Trophoblast cell (in vitro differentiated cells and primary cell): ENCODE data around the gene GPC4.

ENCODE experiments used
- DNase-seq, 2 donors: peaks; one replicate each; pipeline ENCODE4 v3.0.0-alpha.2; 2016
- H2AFZ ChIP-seq: 2 replicates; pipeline ENCODE4 v1.6.1; 2013; ENCODE audit warnings: low read length, moderate library complexity, mild to moderate bottlenecking; ENCODE audit not compliant: insufficient read depth, poor library complexity
- H2AK5ac ChIP-seq: 2 replicates; pipeline ENCODE4 v1.6.1; 2013; ENCODE audit warnings: mild to moderate bottlenecking, low read length
- H2BK120ac ChIP-seq: 2 replicates; pipeline ENCODE4 v1.6.1; 2013; ENCODE audit warnings: low read length, mild to moderate bottlenecking, moderate library complexity; ENCODE audit not compliant: insufficient read depth, poor library complexity
- H2BK12ac ChIP-seq: 2 replicates; pipeline ENCODE4 v1.6.1; 2013; ENCODE audit warnings: mild to moderate bottlenecking, low read length, moderate library complexity
- H2BK5ac ChIP-seq: 2 replicates; pipeline ENCODE4 v1.6.1; 2013; ENCODE audit warnings: low read length, low read depth, moderate library complexity, mild to moderate bottlenecking; ENCODE audit not compliant: poor library complexity
- H3K14ac ChIP-seq: 2 replicates; pipeline ENCODE4 v1.6.1; 2013; ENCODE audit warnings: mild to moderate bottlenecking, low read length
- H3K18ac ChIP-seq: 2 replicates; pipeline ENCODE4 v1.6.1; 2013; ENCODE audit warnings: mild to moderate bottlenecking, low read length
- H3K23ac ChIP-seq: 2 replicates; pipeline ENCODE4 v1.6.1; 2013; ENCODE audit warnings: low read length
- H3K27ac ChIP-seq: 2 replicates; pipeline ENCODE4 v1.5.1; 2013; ENCODE audit warnings: low read depth, mild to moderate bottlenecking, inconsistent platforms, low read length, moderate library complexity
- H3K27me3 ChIP-seq: 2 replicates; pipeline ENCODE4 v1.6.1; 2013; ENCODE audit warnings: inconsistent platforms, mild to moderate bottlenecking, low read length, moderate library complexity; ENCODE audit not compliant: insufficient read depth
- H3K36me3 ChIP-seq, 2 experiments: 1 replicate in 1 of 2; 2 replicates in 1 of 2; pipeline ENCODE4 v1.6.1; 2013; ENCODE audit warnings: low read length in 2 of 2, mild to moderate bottlenecking in 2 of 2, moderate library complexity in 1 of 2; ENCODE audit not compliant: insufficient read depth in 2 of 2, control insufficient read depth in 1 of 2
- H3K4ac ChIP-seq: 2 replicates; pipeline ENCODE4 v1.6.1; 2013; ENCODE audit warnings: low read depth, mild to moderate bottlenecking, low read length, moderate library complexity
- H3K4me1 ChIP-seq, 2 experiments: 1 replicate in 1 of 2; 2 replicates in 1 of 2; pipeline ENCODE4 v1.6.1; 2013; ENCODE audit warnings: low read length in 2 of 2, mild to moderate bottlenecking in 2 of 2, moderate library complexity in 1 of 2; ENCODE audit not compliant: insufficient read depth in 2 of 2, control insufficient read depth in 1 of 2
- H3K4me2 ChIP-seq: 2 replicates; pipeline ENCODE4 v1.6.1; 2013; ENCODE audit warnings: inconsistent platforms, mild to moderate bottlenecking, low read length, moderate library complexity
- H3K4me3 ChIP-seq: 2 replicates; pipeline ENCODE4 v1.5.1; 2013; ENCODE audit warnings: mild to moderate bottlenecking, low read depth, low read length, inconsistent platforms
- H3K79me1 ChIP-seq: one replicate; pipeline ENCODE4 v1.6.1; 2013; ENCODE audit warnings: low read length
- H3K79me2 ChIP-seq: 2 replicates; pipeline ENCODE4 v1.6.1; 2013; ENCODE audit warnings: low read length, mild to moderate bottlenecking; ENCODE audit not compliant: control insufficient read depth, insufficient read depth, poor library complexity
- H3K9ac ChIP-seq: 2 replicates; pipeline ENCODE4 v1.6.1; 2013; ENCODE audit warnings: mild to moderate bottlenecking, low read length
- H3K9me3 ChIP-seq: 2 replicates; pipeline ENCODE4 v1.6.1; 2013; ENCODE audit warnings: low read depth, mild to moderate bottlenecking, control low read depth, inconsistent platforms, low read length; ENCODE audit not compliant: insufficient read depth
- H4K12ac ChIP-seq: 2 replicates; pipeline ENCODE4 v1.6.1; 2013; ENCODE audit warnings: low read depth, mild to moderate bottlenecking, low read length, moderate library complexity
- H4K8ac ChIP-seq: 2 replicates; pipeline ENCODE4 v1.6.1; 2013; ENCODE audit warnings: low read depth, mild to moderate bottlenecking, low read length, moderate library complexity
- H4K91ac ChIP-seq: one replicate; pipeline ENCODE4 v1.6.1; 2013; ENCODE audit warnings: low read depth, mild to moderate bottlenecking, low read length, moderate library complexity
- WGBS: extraction: QIAGEN DNeasy Blood & Tissue Kit; methylation state at CpG from one replicate; pipeline ENCODE4 v1.1.7; 2013; ENCODE audit warnings: missing lambda C conversion rate; ENCODE audit not compliant: insufficient read length, insufficient coverage; ENCODE audit errors: extremely low coverage; 5-methylcytosine and 5-hydroxymethylcytosine counted together

Gene GPC4

GRCh38 chrX:133333154-133333750 is 82.0 kb downstream of the GPC4 start:
- H3K18ac ChIP-seq, result no peak overlapping the region
- no peak overlapping the region for H2AFZ ChIP-seq
- no peaks in the 10 kb centered on the region for H3K36me3 ChIP-seq
- H3K27me3 ChIP-seq, result no peaks in the 10 kb centered on the region
- no peak overlapping the region for H4K8ac ChIP-seq
- H2BK12ac ChIP-seq, result no peak overlapping the region
- H3K4me1 ChIP-seq, result no peaks in the 10 kb centered on the region
- H3K79me2 ChIP-seq, result no peaks in the 10 kb centered on the region
- no peak overlapping the region for H3K27ac ChIP-seq
- no peak overlapping the region for H3K23ac ChIP-seq
- no peak overlapping the region for H2BK120ac ChIP-seq
- no peak overlapping the region for H3K4me2 ChIP-seq
- DNase-seq, result no peak
- H2AK5ac ChIP-seq, result no peak overlapping the region
- no peak overlapping the region for H4K12ac ChIP-seq
- WGBS, result no CpG with 5 or more reads among the region's 4 CpGs
- no peak overlapping the region for H3K4me3 ChIP-seq
- H3K9me3 ChIP-seq, result no peaks in the 10 kb centered on the region
- H3K4ac ChIP-seq, result no peak overlapping the region
- H3K79me1 ChIP-seq, result no peaks in the 10 kb centered on the region
- H3K9ac ChIP-seq, result no peak overlapping the region
- no peak overlapping the region for H3K14ac ChIP-seq
- H2BK5ac ChIP-seq, result no peak overlapping the region
- H4K91ac ChIP-seq, result no peak overlapping the region

- no peak overlapping the region for H2BK12ac ChIP-seq
- DNase-seq, result no peak
- H3K4me3 ChIP-seq, result no peak overlapping the region
- no peaks in the 10 kb centered on the region for H3K79me2 ChIP-seq
- H2AFZ ChIP-seq, result no peak overlapping the region
- H3K79me1 ChIP-seq, result no peaks in the 10 kb centered on the region
- H4K8ac ChIP-seq, result no peak overlapping the region
- H3K23ac ChIP-seq, result no peak overlapping the region
- H3K9me3 ChIP-seq, result no peaks in the 10 kb centered on the region
- no peak overlapping the region for H4K12ac ChIP-seq
- no peaks in the 10 kb centered on the region for H3K4me1 ChIP-seq
- H3K27ac ChIP-seq, result no peak overlapping the region
- no peak overlapping the region for H3K4me2 ChIP-seq
- H2BK120ac ChIP-seq, result no peak overlapping the region
- H3K14ac ChIP-seq, result no peak overlapping the region
- no peak overlapping the region for H3K4ac ChIP-seq
- H3K18ac ChIP-seq, result no peak overlapping the region
- H3K27me3 ChIP-seq, result no peaks in the 10 kb centered on the region
- H2AK5ac ChIP-seq, result no peak overlapping the region
- no CpG with 5 or more reads among the region's 4 CpGs for WGBS
- H3K36me3 ChIP-seq, result no peaks in the 10 kb centered on the region
- no peak overlapping the region for H3K9ac ChIP-seq
- no peak overlapping the region for H4K91ac ChIP-seq
- no peak overlapping the region for H2BK5ac ChIP-seq
Observed at GRCh38 chrX:133332737-133333136, 82.6 kb downstream of the GPC4 start.

- no peak overlapping the region for H2AK5ac ChIP-seq
- no peak overlapping the region for H3K27ac ChIP-seq
- H3K23ac ChIP-seq, result no peak overlapping the region
- no peak overlapping the region for H3K14ac ChIP-seq
- no peak overlapping the region for H4K12ac ChIP-seq
- no peak overlapping the region for H3K4ac ChIP-seq
- H2BK12ac ChIP-seq, result no peak overlapping the region
- H3K27me3 ChIP-seq, result no peaks in the 10 kb centered on the region
- H2BK5ac ChIP-seq, result no peak overlapping the region
- no peak overlapping the region for H3K4me2 ChIP-seq
- no peak for DNase-seq
- no peaks in the 10 kb centered on the region for H3K79me2 ChIP-seq
- no peak overlapping the region for H2AFZ ChIP-seq
- no peak overlapping the region for H4K8ac ChIP-seq
- H4K91ac ChIP-seq, result no peak overlapping the region
- no CpG with 5 or more reads among the region's 4 CpGs for WGBS
- no peak overlapping the region for H3K18ac ChIP-seq
- H3K9me3 ChIP-seq, result no peaks in the 10 kb centered on the region
- H3K36me3 ChIP-seq, result no peaks in the 10 kb centered on the region
- H3K9ac ChIP-seq, result no peak overlapping the region
- H2BK120ac ChIP-seq, result no peak overlapping the region
- no peaks in the 10 kb centered on the region for H3K79me1 ChIP-seq
- no peak overlapping the region for H3K4me3 ChIP-seq
- H3K4me1 ChIP-seq, result no peaks in the 10 kb centered on the region
Observed at GRCh38 chrX:133330956-133331355, 84.3 kb downstream of the GPC4 start.

- H3K9ac ChIP-seq, result no peak overlapping the region
- H3K4me2 ChIP-seq, result no peak overlapping the region
- no peaks in the 10 kb centered on the region for H3K27me3 ChIP-seq
- H2BK12ac ChIP-seq, result no peak overlapping the region
- no peak overlapping the region for H3K4ac ChIP-seq
- no peak overlapping the region for H2BK120ac ChIP-seq
- no peak overlapping the region for H3K4me3 ChIP-seq
- no peak overlapping the region for H4K8ac ChIP-seq
- H3K79me1 ChIP-seq, result no peaks in the 10 kb centered on the region
- H3K23ac ChIP-seq, result no peak overlapping the region
- H3K36me3 ChIP-seq, result peaks cover 2 to 5% of the 10 kb centered on the region in 2 experiments
- H3K27ac ChIP-seq, result no peak overlapping the region
- no peaks in the 10 kb centered on the region for H3K4me1 ChIP-seq
- no peak overlapping the region for H4K12ac ChIP-seq
- no peak overlapping the region for H3K14ac ChIP-seq
- no peaks in the 10 kb centered on the region for H3K9me3 ChIP-seq
- no peak overlapping the region for H2AK5ac ChIP-seq
- no peak for DNase-seq
- no peak overlapping the region for H2BK5ac ChIP-seq
- no peaks in the 10 kb centered on the region for H3K79me2 ChIP-seq
- no peak overlapping the region for H2AFZ ChIP-seq
- no peak overlapping the region for H3K18ac ChIP-seq
- no peak overlapping the region for H4K91ac ChIP-seq
Observed at GRCh38 chrX:133325422-133325821, 89.9 kb downstream of the GPC4 start.
